Smooth muscle cell (in vitro differentiated cells): ENCODE results near the gene ARHGAP28. TPM values are rescaled to one million over a fixed set of nuclear protein-coding genes. Genes with fewer than 3 reads are reported as not detected.

ENCODE experiments used
- DNase-seq: peaks from one replicate; lab custom pipeline; 2025; ENCODE audit not compliant: unreplicated experiment; lab: John Stamatoyannopoulos, UW
- H2AFZ ChIP-seq: fragments of 200-600 bp; sonication (generic); 2 replicates; pipeline ENCODE4 v1.6.0; 2016; ENCODE audit warnings: antibody characterized with exemption, low read depth, mild to moderate bottlenecking
- H3F3A ChIP-seq: fragments of 200-600 bp; sonication (generic); 2 replicates; pipeline ENCODE4 v1.6.0; 2017; ENCODE audit warnings: antibody characterized with exemption, low read depth
- H3K27ac ChIP-seq: fragments of 200-600 bp; sonication (generic); 2 replicates; pipeline ENCODE4 v1.5.1; 2016; ENCODE audit warnings: low read depth, mild to moderate bottlenecking
- H3K27me3 ChIP-seq: fragments of 200-600 bp; sonication (generic); 2 replicates; pipeline ENCODE4 v1.6.1; 2016; ENCODE audit warnings: low read depth, mild to moderate bottlenecking
- H3K36me3 ChIP-seq: fragments of 200-600 bp; sonication (generic); 2 replicates; pipeline ENCODE4 v1.5.1; 2016; ENCODE audit warnings: low read depth
- H3K4me1 ChIP-seq: fragments of 200-600 bp; sonication (generic); 2 replicates; pipeline ENCODE4 v1.5.1; 2016; ENCODE audit warnings: low read depth
- H3K4me2 ChIP-seq: fragments of 200-600 bp; sonication (generic); 2 replicates; pipeline ENCODE4 v1.6.0; 2016; ENCODE audit warnings: mild to moderate bottlenecking
- H3K4me3 ChIP-seq: fragments of 200-600 bp; sonication (generic); 2 replicates; pipeline ENCODE4 v1.5.1; 2016; ENCODE audit warnings: mild to moderate bottlenecking
- H3K79me2 ChIP-seq: fragments of 200-600 bp; sonication (generic); 2 replicates; pipeline ENCODE4 v1.6.0; 2016; ENCODE audit warnings: low read depth, mild to moderate bottlenecking
- H3K9ac ChIP-seq: fragments of 200-600 bp; sonication (generic); 2 replicates; pipeline ENCODE4 v1.6.0; 2016; ENCODE audit warnings: low read depth
- H3K9me3 ChIP-seq: fragments of 200-600 bp; sonication (generic); replicated peaks from 2 replicates; pipeline ENCODE4 v1.5.1; 2016; ENCODE audit warnings: low read depth
- H4K20me1 ChIP-seq: fragments of 200-600 bp; sonication (generic); 2 replicates; pipeline ENCODE4 v1.6.0; 2016; ENCODE audit warnings: low read depth
- CTCF ChIP-seq: fragments of 200-600 bp; sonication (generic); IDR thresholded peaks from 2 replicates; pipeline ENCODE4 v1.5.1; 2017; ENCODE audit warnings: borderline replicate concordance, mild to moderate bottlenecking, antibody characterized with exemption; ENCODE audit not compliant: insufficient read depth, poor library complexity, severe bottlenecking
- WGBS: methylation state at CpG from one replicate; pipeline ENCODE4 v1.1.7; 2016; ENCODE audit warnings: low lambda C conversion rate; 5-methylcytosine and 5-hydroxymethylcytosine counted together
- polyA plus RNA-seq: library from polyadenylated mRNA; unstranded; fragments of >200 nt; fragmentation: Nextera tagmentation; extraction: Ambion mirVana; gene quantifications from 2 replicates; pipeline ENCODE4 v1.2.1, GENCODE V29; 2016
- total RNA-seq: library from RNA; depleted of rRNA; stranded (reverse); fragments of >200 nt; gene quantifications from 2 replicates; pipeline ENCODE4 v1.2.3, GENCODE V29; 2014

The ARHGAP28 gene
- total and polyA plus RNA-seq, 2 experiments from 2014 or later = 16.2 to 27.7 TPM

- 56% methylated on average over 1 of the region's 1 CpG for WGBS
- no peak overlapping the region for H3K9ac ChIP-seq
- no peaks in the 10 kb centered on the region for H3K9me3 ChIP-seq
- no peak for DNase-seq
- H3K27me3 ChIP-seq = no peaks in the 10 kb centered on the region
- no peaks in the 10 kb centered on the region for H3K79me2 ChIP-seq
- no peak overlapping the region for H2AFZ ChIP-seq
- H3K36me3 ChIP-seq = no peaks in the 10 kb centered on the region
- H3K4me3 ChIP-seq = no peak overlapping the region
- H3K27ac ChIP-seq = peak overlapping the region; percentile 19
- no peak overlapping the region for H3K4me2 ChIP-seq
- H3F3A ChIP-seq = no peaks in the 10 kb centered on the region
- H4K20me1 ChIP-seq = no peaks in the 10 kb centered on the region
- TF ChIP-seq CTCF = no peak
- no peaks in the 10 kb centered on the region for H3K4me1 ChIP-seq
Measured at GRCh38 chr18:6719910-6720683, 9.4 kb upstream of the ARHGAP28 start.

GRCh38 chr18:6721755-6722154 is 7.8 kb upstream of the ARHGAP28 start:
- Histone ChIP-seq H3K9ac (no peak overlapping the region), H3K4me1 (no peaks in the 10 kb centered on the region), H4K20me1 (no peaks in the 10 kb centered on the region), H3K27ac (no peak overlapping the region), H2AFZ (no peak overlapping the region), H3K79me2 (no peaks in the 10 kb centered on the region), H3K4me2 (no peak overlapping the region), H3K27me3 (no peaks in the 10 kb centered on the region), H3K4me3 (no peak overlapping the region), H3K36me3 (no peaks in the 10 kb centered on the region), H3F3A (no peaks in the 10 kb centered on the region), H3K9me3 (no peaks in the 10 kb centered on the region)
- TF ChIP-seq CTCF = no peak
- no peak for DNase-seq
- WGBS = 97% methylated on average over 1 of the region's 1 CpG

- H3K4me1 ChIP-seq = no peaks in the 10 kb centered on the region
- no peak overlapping the region for H2AFZ ChIP-seq
- H3K4me2 ChIP-seq = no peak overlapping the region
- DNase-seq = no peak
- no peaks in the 10 kb centered on the region for H3F3A ChIP-seq
- no peak overlapping the region for H3K27ac ChIP-seq
- H3K36me3 ChIP-seq = no peaks in the 10 kb centered on the region
- H4K20me1 ChIP-seq = no peaks in the 10 kb centered on the region
- H3K27me3 ChIP-seq = no peaks in the 10 kb centered on the region
- H3K4me3 ChIP-seq = no peak overlapping the region
- H3K9me3 ChIP-seq = no peaks in the 10 kb centered on the region
- H3K9ac ChIP-seq = no peak overlapping the region
- WGBS = 94% methylated on average over 4 of the region's 4 CpGs
- TF ChIP-seq CTCF = no peak
- H3K79me2 ChIP-seq = no peaks in the 10 kb centered on the region
Measured at GRCh38 chr18:6722690-6723089, 6.8 kb upstream of the ARHGAP28 start.

GRCh38 chr18:6724331-6724730 is 5.2 kb upstream of the ARHGAP28 start:
- no peak overlapping the region for H3K4me3 ChIP-seq
- H3K27me3 ChIP-seq = no peaks in the 10 kb centered on the region
- no peaks in the 10 kb centered on the region for H3K36me3 ChIP-seq
- no peak overlapping the region for H3K9ac ChIP-seq
- H3K79me2 ChIP-seq = no peaks in the 10 kb centered on the region
- H3K4me1 ChIP-seq = peaks cover 9% of the 10 kb centered on the region
- no peak overlapping the region for H3K4me2 ChIP-seq
- H4K20me1 ChIP-seq = no peaks in the 10 kb centered on the region
- no peak overlapping the region for H2AFZ ChIP-seq
- WGBS = 94% methylated on average over 1 of the region's 1 CpG
- no peak for TF ChIP-seq CTCF
- H3F3A ChIP-seq = no peaks in the 10 kb centered on the region
- H3K27ac ChIP-seq = no peak overlapping the region
- DNase-seq = no peak
- H3K9me3 ChIP-seq = no peaks in the 10 kb centered on the region
